ENCODE results near the gene NUP37.

- TF ChIP-seq CTCF (IDR thresholded peaks at IDR 0.05) = no peak
- TF ChIP-seq POLR2A (IDR thresholded peaks at IDR 0.05) = no peak
Observed at GRCh38 chr12:102043928-102044327, 76.0 kb downstream of the NUP37 start.
